ENCODE measurements around the gene PSPH. TPM values are rescaled to one million over a fixed set of nuclear protein-coding genes. Genes with fewer than 3 reads are reported as not detected.

The PSPH gene
- total RNA-seq, 1 donor = 49.9 TPM

DNA sequence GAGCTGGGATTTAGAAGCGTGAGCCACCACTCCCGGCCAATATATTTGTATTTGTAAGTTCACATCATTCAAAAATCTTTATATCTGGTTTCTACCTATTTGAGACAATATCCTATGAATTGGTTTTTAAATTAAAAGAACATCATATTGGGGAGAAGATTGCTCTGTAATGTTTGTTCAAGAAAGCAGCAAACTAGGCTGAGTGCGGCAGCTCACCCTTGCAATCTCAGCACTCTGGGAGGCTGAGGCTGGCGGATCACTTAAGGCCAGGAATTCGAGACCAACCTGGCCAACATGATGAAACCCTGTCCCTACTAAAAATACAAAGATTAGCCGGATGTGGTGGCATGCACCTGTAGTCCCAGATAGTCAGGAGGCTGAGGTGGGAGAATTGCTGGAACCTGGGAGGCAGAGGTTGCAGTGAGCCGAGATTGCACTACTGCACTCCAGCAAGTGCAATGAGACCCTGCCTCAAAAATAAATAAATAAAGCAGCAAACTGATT, 77.4 kb downstream of the PSPH start:
- DNase-seq (ENCODE audit: insufficient read length, low spot score, missing footprints) = no peak
- H3K9me3 ChIP-seq (ENCODE audit: low read depth, low read length) = no peaks in the 10 kb centered on the region
- H3K36me3 ChIP-seq (ENCODE audit: insufficient read depth, low read length) = peaks cover 8% of the 10 kb centered on the region
- no peak overlapping the region for H2AFZ ChIP-seq (ENCODE audit: low read length)
- H3K4me2 ChIP-seq (ENCODE audit: insufficient read depth, low read length) = no peak overlapping the region
- peaks cover 6% of the 10 kb centered on the region for H3K4me1 ChIP-seq (ENCODE audit: insufficient read depth, low read length)
- no peaks in the 10 kb centered on the region for H3K27me3 ChIP-seq (ENCODE audit: insufficient read depth, low read length)
- TF ChIP-seq, protein P1, sequence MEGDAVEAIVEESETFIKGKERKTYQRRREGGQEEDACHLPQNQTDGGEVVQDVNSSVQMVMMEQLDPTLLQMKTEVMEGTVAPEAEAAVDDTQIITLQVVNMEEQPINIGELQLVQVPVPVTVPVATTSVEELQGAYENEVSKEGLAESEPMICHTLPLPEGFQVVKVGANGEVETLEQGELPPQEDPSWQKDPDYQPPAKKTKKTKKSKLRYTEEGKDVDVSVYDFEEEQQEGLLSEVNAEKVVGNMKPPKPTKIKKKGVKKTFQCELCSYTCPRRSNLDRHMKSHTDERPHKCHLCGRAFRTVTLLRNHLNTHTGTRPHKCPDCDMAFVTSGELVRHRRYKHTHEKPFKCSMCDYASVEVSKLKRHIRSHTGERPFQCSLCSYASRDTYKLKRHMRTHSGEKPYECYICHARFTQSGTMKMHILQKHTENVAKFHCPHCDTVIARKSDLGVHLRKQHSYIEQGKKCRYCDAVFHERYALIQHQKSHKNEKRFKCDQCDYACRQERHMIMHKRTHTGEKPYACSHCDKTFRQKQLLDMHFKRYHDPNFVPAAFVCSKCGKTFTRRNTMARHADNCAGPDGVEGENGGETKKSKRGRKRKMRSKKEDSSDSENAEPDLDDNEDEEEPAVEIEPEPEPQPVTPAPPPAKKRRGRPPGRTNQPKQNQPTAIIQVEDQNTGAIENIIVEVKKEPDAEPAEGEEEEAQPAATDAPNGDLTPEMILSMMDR (IDR thresholded peaks at IDR 0.05; ENCODE audit: extremely low read depth, low read depth, low read length) = no peak
- no peak overlapping the region for H3K4me3 ChIP-seq (ENCODE audit: insufficient read depth, low read length)
- peaks cover 7% of the 10 kb centered on the region for H4K20me1 ChIP-seq (ENCODE audit: insufficient read depth, low read length)
- peaks cover 55% of the 10 kb centered on the region for H3K79me2 ChIP-seq (ENCODE audit: insufficient read depth, low read length)
- H3K27ac ChIP-seq (ENCODE audit: low read depth, low read length) = no peak overlapping the region

GRCh38 chr7:55970978-55971377, 80.3 kb downstream of the PSPH start:
- Histone ChIP-seq H3K9me3 (ENCODE audit: low read depth, low read length) (no peaks in the 10 kb centered on the region), H4K20me1 (ENCODE audit: insufficient read depth, low read length) (peaks cover 12% of the 10 kb centered on the region), H3K27me3 (ENCODE audit: insufficient read depth, low read length) (no peaks in the 10 kb centered on the region), H2AFZ (ENCODE audit: low read length) (no peak overlapping the region), H3K79me2 (ENCODE audit: insufficient read depth, low read length) (peaks cover 67% of the 10 kb centered on the region), H3K27ac (ENCODE audit: low read depth, low read length) (no peak overlapping the region), H3K36me3 (ENCODE audit: insufficient read depth, low read length) (peaks cover 6% of the 10 kb centered on the region), H3K4me2 (ENCODE audit: insufficient read depth, low read length) (no peak overlapping the region), H3K4me3 (ENCODE audit: insufficient read depth, low read length) (no peak overlapping the region), H3K4me1 (ENCODE audit: insufficient read depth, low read length) (peaks cover 2% of the 10 kb centered on the region)
- DNase-seq (ENCODE audit: insufficient read length, low spot score, missing footprints) = no peak
- TF ChIP-seq, protein P1 (IDR thresholded peaks at IDR 0.05; ENCODE audit: extremely low read depth, low read depth, low read length) = no peak

DNA sequence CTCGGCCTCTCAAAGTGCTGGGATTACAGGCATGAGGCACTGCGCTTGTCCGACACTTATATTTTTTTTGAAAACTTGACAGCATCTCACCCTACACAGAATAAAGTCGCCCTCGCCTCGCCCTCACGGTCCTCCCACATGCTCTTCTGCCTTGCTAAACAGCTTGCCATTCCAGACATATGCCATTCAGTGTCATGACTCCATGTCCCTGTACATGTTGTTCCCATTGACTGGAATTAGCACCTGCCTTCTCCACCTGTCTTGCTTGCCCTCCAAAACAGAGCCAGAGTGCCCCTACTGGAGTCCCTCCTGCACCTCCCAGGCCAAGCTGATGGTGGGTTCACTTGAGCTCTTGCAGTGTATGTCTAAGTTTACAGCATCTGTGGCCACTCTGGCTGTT, 80.7 kb downstream of the PSPH start:
- H3K4me1 ChIP-seq (ENCODE audit: insufficient read depth, low read length) = peaks cover 6% of the 10 kb centered on the region
- H2AFZ ChIP-seq (ENCODE audit: low read length) = no peak overlapping the region
- no peaks in the 10 kb centered on the region for H3K9me3 ChIP-seq (ENCODE audit: low read depth, low read length)
- H3K79me2 ChIP-seq (ENCODE audit: insufficient read depth, low read length) = peaks cover 68% of the 10 kb centered on the region
- H4K20me1 ChIP-seq (ENCODE audit: insufficient read depth, low read length) = peaks cover 12% of the 10 kb centered on the region
- no peak overlapping the region for H3K4me2 ChIP-seq (ENCODE audit: insufficient read depth, low read length)
- peaks cover 6% of the 10 kb centered on the region for H3K36me3 ChIP-seq (ENCODE audit: insufficient read depth, low read length)
- no peak for DNase-seq (ENCODE audit: insufficient read length, low spot score, missing footprints)
- no peak overlapping the region for H3K27ac ChIP-seq (ENCODE audit: low read depth, low read length)
- TF ChIP-seq, protein P1 (IDR thresholded peaks at IDR 0.05; ENCODE audit: extremely low read depth, low read depth, low read length) = no peak
- H3K4me3 ChIP-seq (ENCODE audit: insufficient read depth, low read length) = no peak overlapping the region
- H3K27me3 ChIP-seq (ENCODE audit: insufficient read depth, low read length) = no peaks in the 10 kb centered on the region

GRCh38 chr7:55969391-55969790, 81.9 kb downstream of the PSPH start:
- Histone ChIP-seq H3K4me3 (ENCODE audit: insufficient read depth, low read length) (no peak overlapping the region), H4K20me1 (ENCODE audit: insufficient read depth, low read length) (peaks cover 12% of the 10 kb centered on the region), H3K4me1 (ENCODE audit: insufficient read depth, low read length) (peaks cover 6% of the 10 kb centered on the region), H3K79me2 (ENCODE audit: insufficient read depth, low read length) (peaks cover 63% of the 10 kb centered on the region), H3K4me2 (ENCODE audit: insufficient read depth, low read length) (no peak overlapping the region), H3K27me3 (ENCODE audit: insufficient read depth, low read length) (no peaks in the 10 kb centered on the region), H2AFZ (ENCODE audit: low read length) (no peak overlapping the region), H3K9me3 (ENCODE audit: low read depth, low read length) (no peaks in the 10 kb centered on the region), H3K36me3 (ENCODE audit: insufficient read depth, low read length) (peaks cover 6% of the 10 kb centered on the region), H3K27ac (ENCODE audit: low read depth, low read length) (no peak overlapping the region)
- TF ChIP-seq, protein P1 (IDR thresholded peaks at IDR 0.05; ENCODE audit: extremely low read depth, low read depth, low read length) = no peak
- DNase-seq (ENCODE audit: insufficient read length, low spot score, missing footprints) = no peak
